Esophagus muscularis mucosa (tissue), 4 donors: ENCODE data around the gene SDC1. TPM values are rescaled to one million over a fixed set of nuclear protein-coding genes. Genes with fewer than 3 reads are reported as not detected.

Experiments
- DNase-seq: peaks from one replicate; pipeline ENCODE4 v3.0.0-alpha.2; 2017; ENCODE audit errors: extremely low spot score
- H3K27ac ChIP-seq, 4 donors: fragments of 200-600 bp; sonication (generic); replicated peaks in 1 of 4; 1 replicate in 3 of 4; 2 replicates in 1 of 4; pipeline ENCODE4 v1.5.1; 2016 to 2019; ENCODE audit warnings: mild to moderate bottlenecking in 1 of 4
- H3K27me3 ChIP-seq, 4 donors: fragments of 200-600 bp; sonication (generic); one replicate each; pipeline versions ENCODE4 v1.5.1 to v1.6.0; 2016 to 2019
- H3K36me3 ChIP-seq, 4 donors: fragments of 200-600 bp; sonication (generic); one replicate each; pipeline ENCODE4 v1.5.1; 2016 to 2019
- H3K4me1 ChIP-seq, 4 donors: fragments of 200-600 bp; sonication (generic); one replicate each; pipeline ENCODE4 v1.5.1; 2016 to 2019
- H3K4me3 ChIP-seq, 4 donors: fragments of 200-600 bp; sonication (generic); 1 replicate in 2 of 4; 2 replicates in 2 of 4; pipeline ENCODE4 v1.5.1; 2016 to 2019; ENCODE audit warnings: mild to moderate bottlenecking in 4 of 4, moderate library complexity in 1 of 4
- H3K9me3 ChIP-seq, 4 donors: fragments of 200-600 bp; sonication (generic); 1 replicate in 3 of 4; 2 replicates in 1 of 4; pipeline ENCODE4 v1.5.1; 2016 to 2019
- CTCF ChIP-seq, 3 experiments: fragments of 200-600 bp in 2 of 3; fragments of 450-650 bp in 1 of 3; sonication (generic) in 2 of 3; IDR thresholded peaks; one replicate each; pipeline ENCODE4 v1.5.1; 2017 to 2019; ENCODE audit warnings: antibody characterized with exemption in 3 of 3, mild to moderate bottlenecking in 2 of 3, moderate library complexity in 1 of 3
- EP300 ChIP-seq: sonication (generic); formaldehyde crosslinking; IDR thresholded peaks from one replicate; pipeline ENCODE4 v1.6.1; 2017; ENCODE audit warnings: antibody characterized with exemption
- POLR2A ChIP-seq: fragments of 450-650 bp; IDR thresholded peaks from one replicate; pipeline ENCODE4 v1.6.1; 2017; ENCODE audit warnings: antibody characterized with exemption, moderate library complexity, mild to moderate bottlenecking, low read depth
- POLR2AphosphoS5 ChIP-seq, 2 donors: sonication (generic); formaldehyde crosslinking; IDR thresholded peaks; one replicate each; pipeline ENCODE4 v1.6.1; 2017; ENCODE audit warnings: antibody characterized with exemption in 2 of 2
- WGBS: methylation state at CpG from one replicate; pipeline ENCODE4 v1.1.5; 2018; 5-methylcytosine and 5-hydroxymethylcytosine counted together
- intact Hi-C: fragments of 100-400 bp; cut with DNase I; formaldehyde crosslinking; loops from one replicate; pipeline ENCODE4 v1.15.1; 2023
- total RNA-seq, 4 donors: library from RNA; depleted of rRNA; stranded (reverse); fragments of >200 nt; gene quantifications; one replicate each; pipeline versions ENCODE4 v1.1.0 to v1.2.1, GENCODE V29; 2016

The SDC1 gene
- total RNA-seq, 4 donors from 2014 or later: 0.33 to 1.6 (median 0.47) TPM

- H3K4me3 ChIP-seq: no peak overlapping the region
- no peaks in the 10 kb centered on the region for H3K9me3 ChIP-seq
- no peaks in the 10 kb centered on the region for H3K4me1 ChIP-seq
- DNase-seq: no peak
- H3K27ac ChIP-seq: no peak overlapping the region
- TF ChIP-seq POLR2AphosphoS5 (IDR thresholded peaks at IDR 0.05): no peak
- TF ChIP-seq POLR2A: no peak
- no peaks in the 10 kb centered on the region for H3K36me3 ChIP-seq
- intact Hi-C loops: no loop called here
- 64% methylated on average over 10 of the region's 10 CpGs for WGBS
- peaks cover 0 to 11% (median 0%) of the 10 kb centered on the region in 4 donors for H3K27me3 ChIP-seq
Measured at GRCh38 chr2:20164061-20164733, 60.7 kb downstream of the SDC1 start.

GRCh38 chr2:20159411-20160070 lies 65.4 kb downstream of the SDC1 start:
- no peaks in the 10 kb centered on the region for H3K4me1 ChIP-seq
- no peak overlapping the region for H3K4me3 ChIP-seq
- no peaks in the 10 kb centered on the region for H3K27me3 ChIP-seq
- H3K27ac ChIP-seq: no peak overlapping the region
- intact Hi-C loops: no loop called here
- TF ChIP-seq POLR2A: no peak
- TF ChIP-seq EP300: no peak
- no peak for TF ChIP-seq POLR2AphosphoS5 (IDR thresholded peaks at IDR 0.05)
- no peak for TF ChIP-seq CTCF (IDR thresholded peaks at IDR 0.05)
- no peak for DNase-seq
- 90% methylated on average over 2 of the region's 2 CpGs for WGBS
- no peaks in the 10 kb centered on the region for H3K36me3 ChIP-seq
- H3K9me3 ChIP-seq: no peaks in the 10 kb centered on the region

GRCh38 chr2:20157193-20157891 lies 67.6 kb downstream of the SDC1 start:
- TF ChIP-seq POLR2AphosphoS5 (IDR thresholded peaks at IDR 0.05) (no peak), CTCF (IDR thresholded peaks at IDR 0.05) (no peak), POLR2A (no peak), EP300 (no peak)
- Histone ChIP-seq H3K27ac (no peak overlapping the region), H3K36me3 (no peaks in the 10 kb centered on the region), H3K4me3 (no peak overlapping the region), H3K9me3 (no peaks in the 10 kb centered on the region), H3K4me1 (no peaks in the 10 kb centered on the region), H3K27me3 (no peaks in the 10 kb centered on the region)
- intact Hi-C loops: no loop called here
- WGBS: 43% methylated on average over 8 of the region's 8 CpGs
- no peak for DNase-seq

- Histone ChIP-seq H3K27me3 (no peaks in the 10 kb centered on the region), H3K4me1 (no peaks in the 10 kb centered on the region), H3K9me3 (no peaks in the 10 kb centered on the region), H3K36me3 (no peaks in the 10 kb centered on the region), H3K27ac (no peak overlapping the region), H3K4me3 (no peak overlapping the region)
- 86% methylated on average over 3 of the region's 3 CpGs for WGBS
- intact Hi-C loops: no loop called here
- TF ChIP-seq CTCF (IDR thresholded peaks at IDR 0.05): no peak
- no peak for TF ChIP-seq POLR2A
- no peak for TF ChIP-seq POLR2AphosphoS5 (IDR thresholded peaks at IDR 0.05)
- TF ChIP-seq EP300: no peak
- no peak for DNase-seq
Measured at GRCh38 chr2:20156836-20157192, 68.1 kb downstream of the SDC1 start.

- intact Hi-C loops: no loop called here
- no peaks in the 10 kb centered on the region for H3K9me3 ChIP-seq
- DNase-seq: no peak
- H3K27me3 ChIP-seq: no peaks in the 10 kb centered on the region
- H3K36me3 ChIP-seq: no peaks in the 10 kb centered on the region
- WGBS: 95% methylated on average over 3 of the region's 3 CpGs
- TF ChIP-seq CTCF (IDR thresholded peaks at IDR 0.05): no peak
- TF ChIP-seq EP300: no peak
- H3K4me3 ChIP-seq: no peak overlapping the region
- no peaks in the 10 kb centered on the region for H3K4me1 ChIP-seq
- no peak overlapping the region for H3K27ac ChIP-seq
Measured at GRCh38 chr2:20156076-20156759, 68.7 kb downstream of the SDC1 start.
